ENCODE results near the gene AUNIP.

The AUNIP gene

GRCh38 chr1:25828491-25828890, 30.8 kb downstream of the AUNIP start:
- H3K27me3 ChIP-seq (ENCODE audit: control insufficient read depth in 1 of 2, insufficient read depth in 2 of 2, low read length in 2 of 2) = no peaks in the 10 kb centered on the region
- peaks cover 52 to 70% of the 10 kb centered on the region in 2 donors for H3K36me3 ChIP-seq (ENCODE audit: control insufficient read depth in 2 of 2, insufficient read depth in 2 of 2, low read length in 2 of 2)
- no peaks in the 10 kb centered on the region for H3K9me3 ChIP-seq (ENCODE audit: control insufficient read depth in 2 of 2, low read length in 2 of 2)
- no peaks in the 10 kb centered on the region for H3K4me1 ChIP-seq (ENCODE audit: control insufficient read depth, insufficient read depth, low read length)
- no peak overlapping the region for H3K4me3 ChIP-seq (ENCODE audit: low read length in 2 of 2)
- H3K9ac ChIP-seq (ENCODE audit: low read length in 2 of 2) = no peak overlapping the region
- no peak overlapping the region for H3K27ac ChIP-seq (ENCODE audit: low read length)

GRCh38 chr1:25826571-25826970, 32.7 kb downstream of the AUNIP start:
- peaks cover 5% of the 10 kb centered on the region for H3K4me1 ChIP-seq (ENCODE audit: control insufficient read depth, insufficient read depth, low read length)
- H3K9ac ChIP-seq (ENCODE audit: low read length in 2 of 2) = no peak overlapping the region
- no peaks in the 10 kb centered on the region for H3K27me3 ChIP-seq (ENCODE audit: control insufficient read depth in 1 of 2, insufficient read depth in 2 of 2, low read length in 2 of 2)
- H3K36me3 ChIP-seq (ENCODE audit: control insufficient read depth in 2 of 2, insufficient read depth in 2 of 2, low read length in 2 of 2) = peaks cover 41 to 54% of the 10 kb centered on the region in 2 donors
- H3K9me3 ChIP-seq (ENCODE audit: control insufficient read depth in 2 of 2, low read length in 2 of 2) = no peaks in the 10 kb centered on the region
- no peak overlapping the region for H3K4me3 ChIP-seq (ENCODE audit: low read length in 2 of 2)
- no peak overlapping the region for H3K27ac ChIP-seq (ENCODE audit: low read length)

- H3K9me3 ChIP-seq (ENCODE audit: control insufficient read depth in 2 of 2, low read length in 2 of 2) = no peaks in the 10 kb centered on the region
- H3K27ac ChIP-seq (ENCODE audit: low read length) = no peak overlapping the region
- H3K36me3 ChIP-seq (ENCODE audit: control insufficient read depth in 2 of 2, insufficient read depth in 2 of 2, low read length in 2 of 2) = peaks cover 36 to 45% of the 10 kb centered on the region in 2 donors
- peaks cover 14% of the 10 kb centered on the region for H3K4me1 ChIP-seq (ENCODE audit: control insufficient read depth, insufficient read depth, low read length)
- no peak overlapping the region for H3K9ac ChIP-seq (ENCODE audit: low read length in 2 of 2)
- no peaks in the 10 kb centered on the region for H3K27me3 ChIP-seq (ENCODE audit: control insufficient read depth in 1 of 2, insufficient read depth in 2 of 2, low read length in 2 of 2)
- no peak overlapping the region for H3K4me3 ChIP-seq (ENCODE audit: low read length in 2 of 2)
Measured at GRCh38 chr1:25825605-25826004, 33.7 kb downstream of the AUNIP start.

- H3K9me3 ChIP-seq (ENCODE audit: control insufficient read depth in 2 of 2, low read length in 2 of 2) = no peaks in the 10 kb centered on the region
- H3K4me1 ChIP-seq (ENCODE audit: control insufficient read depth, insufficient read depth, low read length) = peaks cover 28% of the 10 kb centered on the region
- H3K4me3 ChIP-seq (ENCODE audit: low read length in 2 of 2) = peak overlapping the region; percentile 83 to 93
- peaks cover 7 to 16% of the 10 kb centered on the region in 2 donors for H3K36me3 ChIP-seq (ENCODE audit: control insufficient read depth in 2 of 2, insufficient read depth in 2 of 2, low read length in 2 of 2)
- H3K9ac ChIP-seq (ENCODE audit: low read length in 2 of 2) = peak overlapping the region; percentile 85 to 90
- H3K27me3 ChIP-seq (ENCODE audit: control insufficient read depth in 1 of 2, insufficient read depth in 2 of 2, low read length in 2 of 2) = no peaks in the 10 kb centered on the region
- no peak overlapping the region for H3K27ac ChIP-seq (ENCODE audit: low read length)
Measured at GRCh38 chr1:25821630-25822091, 37.6 kb downstream of the AUNIP start.

GRCh38 chr1:25821112-25821476, 38.2 kb downstream of the AUNIP start:
- H3K4me3 ChIP-seq (ENCODE audit: low read length in 2 of 2) = peak overlapping the region; percentile 83 to 93
- H3K4me1 ChIP-seq (ENCODE audit: control insufficient read depth, insufficient read depth, low read length) = peaks cover 31% of the 10 kb centered on the region

GRCh38 chr1:25820247-25821111, 38.8 kb downstream of the AUNIP start:
- Histone ChIP-seq H3K4me3 (ENCODE audit: low read length in 2 of 2) (peak overlapping the region; percentile 83 to 93), H3K4me1 (ENCODE audit: control insufficient read depth, insufficient read depth, low read length) (peaks cover 31% of the 10 kb centered on the region), H3K27ac (ENCODE audit: low read length) (peak overlapping the region; percentile 80), H3K36me3 (ENCODE audit: control insufficient read depth in 2 of 2, insufficient read depth in 2 of 2, low read length in 2 of 2) (peaks cover 3 to 9% of the 10 kb centered on the region in 2 donors), H3K9ac (ENCODE audit: low read length in 2 of 2) (peak overlapping the region; percentile 85 to 90), H3K9me3 (ENCODE audit: control insufficient read depth in 2 of 2, low read length in 2 of 2) (no peaks in the 10 kb centered on the region), H3K27me3 (ENCODE audit: control insufficient read depth in 1 of 2, insufficient read depth in 2 of 2, low read length in 2 of 2) (no peaks in the 10 kb centered on the region)

More at GRCh38 chr1:25821112-25821476, 38.2 kb downstream of the AUNIP start:
- Histone ChIP-seq H3K9me3 (ENCODE audit: control insufficient read depth in 2 of 2, low read length in 2 of 2) (no peaks in the 10 kb centered on the region), H3K9ac (ENCODE audit: low read length in 2 of 2) (peak overlapping the region; percentile 85 to 90), H3K27ac (ENCODE audit: low read length) (no peak overlapping the region), H3K36me3 (ENCODE audit: control insufficient read depth in 2 of 2, insufficient read depth in 2 of 2, low read length in 2 of 2) (peaks cover 3 to 10% of the 10 kb centered on the region in 2 donors), H3K27me3 (ENCODE audit: control insufficient read depth in 1 of 2, insufficient read depth in 2 of 2, low read length in 2 of 2) (no peaks in the 10 kb centered on the region)

GRCh38 chr1:25819491-25820246, 39.6 kb downstream of the AUNIP start, which contains the start of gene MTFR1L:
Gene MTFR1L (plus strand): TSS chr1:25819954. CDS start chr1:25823105, 3,151 bp downstream.
- H3K27me3 ChIP-seq (ENCODE audit: control insufficient read depth in 1 of 2, insufficient read depth in 2 of 2, low read length in 2 of 2) = no peaks in the 10 kb centered on the region
- no peaks in the 10 kb centered on the region for H3K9me3 ChIP-seq (ENCODE audit: control insufficient read depth in 2 of 2, low read length in 2 of 2)
- H3K36me3 ChIP-seq (ENCODE audit: control insufficient read depth in 2 of 2, insufficient read depth in 2 of 2, low read length in 2 of 2) = peaks cover 3 to 12% of the 10 kb centered on the region in 2 donors
- H3K27ac ChIP-seq (ENCODE audit: low read length) = peak within 1 kb of the TSS; percentile 80
- peak within 1 kb of the TSS; percentile 83 to 93 for H3K4me3 ChIP-seq (ENCODE audit: low read length in 2 of 2)
- H3K4me1 ChIP-seq (ENCODE audit: control insufficient read depth, insufficient read depth, low read length) = peaks cover 31% of the 10 kb centered on the region
- peak within 1 kb of the TSS; percentile 85 to 90 for H3K9ac ChIP-seq (ENCODE audit: low read length in 2 of 2)

- no peaks in the 10 kb centered on the region for H3K9me3 ChIP-seq (ENCODE audit: control insufficient read depth in 2 of 2, low read length in 2 of 2)
- peak overlapping the region; percentile 80 for H3K27ac ChIP-seq (ENCODE audit: low read length)
- peaks cover 10 to 20% of the 10 kb centered on the region in 2 donors for H3K36me3 ChIP-seq (ENCODE audit: control insufficient read depth in 2 of 2, insufficient read depth in 2 of 2, low read length in 2 of 2)
- H3K27me3 ChIP-seq (ENCODE audit: control insufficient read depth in 1 of 2, insufficient read depth in 2 of 2, low read length in 2 of 2) = no peaks in the 10 kb centered on the region
- peak overlapping the region; percentile 85 to 90 for H3K9ac ChIP-seq (ENCODE audit: low read length in 2 of 2)
- H3K4me3 ChIP-seq (ENCODE audit: low read length in 2 of 2) = peak overlapping the region; percentile 83 to 93
- H3K4me1 ChIP-seq (ENCODE audit: control insufficient read depth, insufficient read depth, low read length) = peaks cover 31% of the 10 kb centered on the region
Measured at GRCh38 chr1:25818569-25818968, 40.7 kb downstream of the AUNIP start.

- Histone ChIP-seq H3K9ac (ENCODE audit: low read length in 2 of 2) (peak overlapping the region in 1 of 2 donors; percentile 21), H3K9me3 (ENCODE audit: control insufficient read depth in 2 of 2, low read length in 2 of 2) (no peaks in the 10 kb centered on the region), H3K4me3 (ENCODE audit: low read length in 2 of 2) (no peak overlapping the region), H3K4me1 (ENCODE audit: control insufficient read depth, insufficient read depth, low read length) (peaks cover 31% of the 10 kb centered on the region), H3K27me3 (ENCODE audit: control insufficient read depth in 1 of 2, insufficient read depth in 2 of 2, low read length in 2 of 2) (no peaks in the 10 kb centered on the region), H3K36me3 (ENCODE audit: control insufficient read depth in 2 of 2, insufficient read depth in 2 of 2, low read length in 2 of 2) (peaks cover 13 to 24% of the 10 kb centered on the region in 2 donors), H3K27ac (ENCODE audit: low read length) (no peak overlapping the region)
Measured at GRCh38 chr1:25817840-25818501, 41.3 kb downstream of the AUNIP start.

- Histone ChIP-seq H3K4me3 (ENCODE audit: low read length in 2 of 2) (no peak overlapping the region), H3K4me1 (ENCODE audit: control insufficient read depth, insufficient read depth, low read length) (peaks cover 23% of the 10 kb centered on the region), H3K9ac (ENCODE audit: low read length in 2 of 2) (no peak overlapping the region), H3K27me3 (ENCODE audit: control insufficient read depth in 1 of 2, insufficient read depth in 2 of 2, low read length in 2 of 2) (no peaks in the 10 kb centered on the region), H3K27ac (ENCODE audit: low read length) (no peak overlapping the region), H3K36me3 (ENCODE audit: control insufficient read depth in 2 of 2, insufficient read depth in 2 of 2, low read length in 2 of 2) (peaks cover 21 to 34% of the 10 kb centered on the region in 2 donors), H3K9me3 (ENCODE audit: control insufficient read depth in 2 of 2, low read length in 2 of 2) (no peaks in the 10 kb centered on the region)
Measured at GRCh38 chr1:25816112-25816718, 43.0 kb downstream of the AUNIP start.

Data from stomach smooth muscle (tissue), 2 donors.